Fibroblast of skin of scalp (primary cell): Measurements from ENCODE around the gene ATG3. TPM values are rescaled to one million over a fixed set of nuclear protein-coding genes. Genes with fewer than 3 reads are reported as not detected.
A peak's percentile ranks its signal among the peaks of the same experiment; 100 is the strongest.
"Not testable (repeated sequence)": the region's sequence is repeated elsewhere in the genome, so short reads cannot be mapped to it uniquely, and the experiment has no call there.

Experiments
- DNase-seq: peaks from one replicate; pipeline ENCODE4 v3.0.0-alpha.2; 2013
- polyA plus RNA-seq, 2 experiments: library from polyadenylated mRNA; unstranded; fragments of 120-200 nt; gene quantifications; one replicate each; pipeline ENCODE4 v1.2.1, GENCODE V29; 2013; ENCODE audit not compliant: insufficient read length in 2 of 2

ATG3 gene
- 42.5 TPM for polyA plus RNA-seq (2013, experiment 1 of 2; ENCODE audit: insufficient read length)
- 49.7 TPM for polyA plus RNA-seq (2013, experiment 2 of 2; ENCODE audit: insufficient read length)

- peak; percentile 99 for DNase-seq
Measured at GRCh38 chr3:112561734-112562529, at the start of gene ATG3, which contains the start of gene SLC35A5. ATG3 (minus strand) TSS chr3:112561962; CDS start chr3:112561528, 434 bp downstream. SLC35A5 (plus strand) TSS chr3:112562045; CDS start chr3:112563404, 1,359 bp downstream.

- peak; percentile 61 for DNase-seq
Measured at GRCh38 chr3:112610121-112610520, 48.4 kb upstream of the ATG3 start.

GRCh38 chr3:112607863-112608262 lies 46.1 kb upstream of the ATG3 start:
- no peak for DNase-seq

- DNase-seq: no peak
Measured at GRCh38 chr3:112606098-112606497, 44.3 kb upstream of the ATG3 start.

GRCh38 chr3:112605285-112605684 lies 43.5 kb upstream of the ATG3 start:
- peak; percentile 95 for DNase-seq

- DNase-seq: peak; percentile 96
Measured at GRCh38 chr3:112604536-112604935, 42.8 kb upstream of the ATG3 start.

- no peak for DNase-seq
Measured at GRCh38 chr3:112602217-112602838, 40.6 kb upstream of the ATG3 start.

DNA sequence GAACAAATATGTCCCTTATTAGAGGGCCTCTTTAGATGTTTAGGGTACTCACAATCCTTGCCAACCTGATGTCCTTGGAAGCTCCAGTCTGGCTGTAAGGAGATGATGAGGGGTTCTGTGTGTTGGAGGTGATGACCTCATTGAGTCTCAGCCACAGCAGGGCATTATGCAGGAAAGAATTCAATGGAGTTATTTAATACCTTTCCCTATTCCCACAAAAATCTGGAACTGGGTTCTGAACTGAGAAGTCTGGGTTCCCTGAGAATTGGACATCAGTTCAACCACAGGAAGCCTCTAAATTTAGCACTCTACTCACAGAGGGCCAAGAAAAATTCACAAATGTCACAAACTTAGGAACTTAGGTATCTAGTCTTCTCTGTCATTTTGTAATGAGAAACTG lies 37.0 kb upstream of the ATG3 start:
- peak; percentile 50 for DNase-seq

GRCh38 chr3:112597945-112598344 lies 36.2 kb upstream of the ATG3 start:
- DNase-seq: no peak

- DNase-seq: no peak
Measured at GRCh38 chr3:112594856-112595255, 33.1 kb upstream of the ATG3 start.

GRCh38 chr3:112593258-112593657 lies 31.5 kb upstream of the ATG3 start:
- no peak for DNase-seq

DNA sequence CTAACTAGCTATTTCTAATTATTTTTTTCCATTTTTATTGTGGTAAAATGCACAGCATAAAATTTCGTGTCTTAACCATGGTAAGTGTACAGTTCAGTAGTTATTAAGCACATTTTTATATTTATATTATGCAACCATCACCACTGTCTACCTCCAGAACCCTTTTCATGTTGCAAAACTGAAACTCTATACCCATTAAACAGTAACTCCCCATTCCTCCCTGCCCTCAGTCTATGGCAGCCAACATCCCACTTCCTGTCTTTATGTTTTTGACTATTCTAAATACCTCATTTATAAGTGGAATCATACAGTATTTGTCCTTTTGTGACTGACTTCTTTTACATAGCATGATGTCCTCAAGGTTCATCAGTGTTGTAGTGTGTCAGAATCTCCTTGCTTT lies 25.6 kb upstream of the ATG3 start:
- no peak for DNase-seq

GRCh38 chr3:112585782-112586181 lies 24.0 kb upstream of the ATG3 start:
- no peak for DNase-seq

GRCh38 chr3:112583105-112583504 lies 21.3 kb upstream of the ATG3 start:
- no peak for DNase-seq

GRCh38 chr3:112582244-112582874 lies 20.6 kb upstream of the ATG3 start:
- DNase-seq: peak; percentile 64

GRCh38 chr3:112579697-112580096 lies 17.9 kb upstream of the ATG3 start:
- no peak for DNase-seq

GRCh38 chr3:112579232-112579631 lies 17.5 kb upstream of the ATG3 start:
- no peak for DNase-seq

DNA sequence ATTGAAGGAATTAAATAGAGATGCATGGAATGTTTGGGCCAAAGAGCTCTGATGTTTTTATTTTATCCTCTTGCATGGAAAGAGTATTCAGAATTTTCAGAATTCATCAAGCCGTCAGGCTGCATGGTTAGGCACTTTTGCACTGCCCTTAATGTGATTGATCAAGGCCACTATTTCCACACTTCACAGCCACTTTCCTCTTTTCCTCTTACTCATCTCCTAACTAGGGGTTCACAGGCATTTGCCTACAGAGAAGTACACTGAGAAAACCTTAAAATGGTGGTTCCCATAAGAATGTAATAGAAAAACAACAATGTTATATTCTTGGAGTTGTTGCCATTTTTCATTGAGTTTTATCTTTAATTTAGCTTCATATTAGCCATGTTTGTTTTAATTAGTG lies 10.9 kb upstream of the ATG3 start:
- no peak for DNase-seq

- DNase-seq: no peak
Measured at GRCh38 chr3:112569265-112569664, 7.5 kb upstream of the ATG3 start.

- no peak for DNase-seq
Measured at GRCh38 chr3:112568642-112569041, 6.9 kb upstream of the ATG3 start.

GRCh38 chr3:112564940-112565305 lies 3.2 kb upstream of the ATG3 start:
- no peak for DNase-seq

GRCh38 chr3:112564247-112564939 lies 2.6 kb upstream of the ATG3 start:
- not testable (repeated sequence) for DNase-seq

DNA sequence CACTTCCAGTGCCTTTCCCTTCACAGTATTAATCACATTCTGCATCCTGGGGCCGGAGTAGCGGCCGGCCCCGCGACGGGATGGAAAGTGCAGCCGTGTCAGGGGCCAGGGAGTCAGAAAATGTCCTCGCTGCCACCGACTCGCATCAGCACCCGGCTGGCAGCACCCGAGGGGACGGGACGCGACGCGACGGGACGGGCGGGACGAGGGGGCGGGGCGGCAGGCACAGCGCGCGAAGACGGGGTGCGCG lies 353 bp downstream of the ATG3 start:
- DNase-seq: no peak
